Muscle of back (tissue), 11 donors: Measurements from ENCODE around the gene TLX2. TPM values are rescaled to one million over a fixed set of nuclear protein-coding genes. Genes with fewer than 3 reads are reported as not detected.
"Not testable (repeated sequence)": the region's sequence is repeated elsewhere in the genome, so short reads cannot be mapped to it uniquely, and the experiment has no call there.

Experiments used
- DNase-seq, 3 donors: peaks; one replicate each; pipeline versions ENCODE4 v3.0.0 to v3.0.0-alpha.2; 2013
- polyA plus RNA-seq, 10 donors: library from polyadenylated mRNA; unstranded; fragments of 120-200 nt; gene quantifications; one replicate each; pipeline ENCODE4 v1.2.1, GENCODE V29; 2013; ENCODE audit not compliant: insufficient read length in 10 of 10

The TLX2 gene
- polyA plus RNA-seq, 10 donors = 0.08 to 0.14 TPM; not detected in 8

GRCh38 chr2:74553892-74554819, 39.9 kb downstream of the TLX2 start, which contains the start of the genes DOK1 and LOXL3:
Gene DOK1 (plus strand): TSS chr2:74554720. CDS start chr2:74554755, 35 bp downstream.
Gene LOXL3 (minus strand): TSS chr2:74553942. CDS start chr2:74552634, 1,308 bp downstream.
- peak; percentile 86 to 95 (median 89) for DNase-seq

DNA sequence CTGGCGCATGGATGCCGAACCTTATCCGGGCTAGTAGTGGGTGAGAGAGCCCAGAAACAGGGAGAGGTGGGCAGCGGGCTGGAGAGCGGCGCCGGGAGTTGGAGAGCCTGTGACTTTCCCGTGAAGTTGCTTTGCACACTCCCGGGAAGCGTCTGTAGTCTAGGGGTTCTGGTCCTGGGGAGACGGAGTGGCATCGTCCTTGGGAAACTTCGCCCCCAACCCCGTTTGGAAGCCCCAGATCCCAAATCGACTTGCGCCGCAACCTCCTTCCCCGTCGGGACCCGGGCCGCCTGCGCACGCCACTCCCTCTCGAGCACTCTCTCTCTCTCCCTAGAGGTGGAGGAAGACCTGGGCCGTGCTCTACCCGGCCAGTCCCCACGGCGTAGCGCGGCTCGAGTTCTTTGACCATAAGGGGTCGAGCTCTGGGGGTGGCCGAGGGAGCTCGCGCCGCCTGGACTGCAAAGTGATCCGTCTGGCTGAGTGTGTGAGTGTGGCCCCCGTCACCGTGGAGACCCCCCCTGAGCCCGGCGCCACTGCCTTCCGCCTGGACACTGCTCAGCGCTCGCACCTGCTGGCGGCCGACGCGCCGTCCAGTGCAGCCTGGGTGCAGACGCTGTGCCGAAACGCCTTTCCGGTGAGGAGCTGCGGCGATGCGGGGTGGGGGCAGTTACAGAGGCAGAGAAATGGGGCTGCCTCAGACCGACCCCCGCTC, 40.7 kb downstream of the TLX2 start:
- no peak for DNase-seq

GRCh38 chr2:74555610-74556103, 41.4 kb downstream of the TLX2 start:
- no peak for DNase-seq

- no peak for DNase-seq
These were observed 41.9 kb downstream of the TLX2 start for GRCh38 chr2:74556159-74556558.

- DNase-seq = no peak
These were observed 42.7 kb downstream of the TLX2 start for GRCh38 chr2:74556831-74557370.

GRCh38 chr2:74558284-74559230, 44.3 kb downstream of the TLX2 start:
- DNase-seq = no peak

DNA sequence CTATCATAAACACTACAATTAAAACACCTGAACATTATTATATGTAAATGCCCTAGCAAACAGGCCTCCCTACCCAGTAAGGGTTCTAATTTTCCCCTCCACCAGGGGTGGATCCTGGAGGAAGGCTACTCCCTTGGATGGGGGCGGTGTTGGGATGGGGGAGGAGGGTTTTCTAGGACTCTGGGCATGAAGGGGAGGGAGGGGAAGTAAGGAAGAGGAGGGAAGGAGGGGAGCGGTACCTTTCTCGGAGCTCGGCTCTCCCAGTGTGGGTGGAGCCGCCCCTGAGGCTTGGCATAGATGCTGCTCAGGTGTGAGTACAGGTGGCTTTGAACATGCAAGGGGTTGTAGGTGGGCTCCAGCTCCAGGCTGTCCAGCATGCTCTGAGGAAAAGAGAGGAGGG, 45.7 kb downstream of the TLX2 start:
- DNase-seq = no peak

- no peak for DNase-seq
These were observed 46.3 kb downstream of the TLX2 start for GRCh38 chr2:74560591-74560990.

DNA sequence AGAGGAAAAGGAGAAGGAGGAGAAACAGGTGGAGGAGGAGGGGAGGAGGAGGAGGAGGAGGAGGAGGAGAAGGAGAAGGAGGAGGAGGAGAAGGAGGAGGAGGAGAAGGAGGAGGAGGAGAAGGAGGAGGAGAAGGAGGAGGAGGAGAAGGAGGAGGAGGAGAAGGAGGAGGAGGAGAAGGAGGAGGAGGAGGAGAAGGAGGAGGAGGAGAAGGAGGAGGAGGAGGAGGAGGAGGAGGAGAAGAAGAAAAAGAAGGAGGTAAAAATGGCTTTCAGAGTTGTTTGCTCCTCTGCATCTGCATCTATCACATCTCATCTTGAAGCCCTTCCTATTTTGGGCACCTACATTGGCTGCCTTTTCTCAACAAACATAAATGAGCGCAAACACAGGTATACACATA, 46.8 kb downstream of the TLX2 start:
- DNase-seq = not testable (repeated sequence)

GRCh38 chr2:74562126-74562775, 48.0 kb downstream of the TLX2 start:
- no peak for DNase-seq

DNA sequence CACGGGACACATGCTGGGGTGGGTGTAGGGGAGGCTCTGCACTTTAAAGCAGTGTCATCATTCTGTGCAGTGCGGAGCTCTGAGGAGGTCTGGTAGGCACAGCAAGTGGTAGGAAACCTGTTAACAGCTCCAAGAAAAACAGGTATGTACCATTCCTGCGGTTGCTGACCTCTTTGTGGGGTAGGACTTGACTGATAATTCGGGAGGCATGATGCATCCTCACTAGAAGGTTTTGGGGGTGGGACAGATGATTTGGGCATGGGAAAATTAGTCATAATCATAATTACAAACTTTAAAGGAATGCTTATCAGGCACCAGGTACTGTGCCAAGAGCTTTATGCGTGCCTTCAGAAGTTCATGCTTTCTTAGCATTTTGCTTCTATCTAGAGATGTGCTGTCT, 50.0 kb downstream of the TLX2 start:
- DNase-seq = no peak

GRCh38 chr2:74566076-74566753, 52.0 kb downstream of the TLX2 start:
- no peak for DNase-seq

DNA sequence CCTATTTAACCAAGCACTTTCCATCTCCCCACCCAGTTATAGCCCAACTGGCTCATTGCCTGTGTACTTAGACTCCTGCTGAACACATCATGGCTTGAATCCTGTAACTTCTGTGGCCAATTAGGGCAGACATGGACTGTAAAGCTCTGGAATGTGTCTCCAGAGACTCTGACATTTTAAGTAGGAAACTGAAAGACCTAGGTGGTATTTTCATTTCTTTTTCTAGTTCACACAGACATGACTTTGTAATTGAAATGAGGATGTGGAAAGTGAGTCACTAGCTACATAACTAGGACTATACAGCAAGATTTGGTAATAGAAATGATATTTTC, 52.5 kb downstream of the TLX2 start:
- peak in 1 of 3 donors; percentile 95 for DNase-seq

Other genes starting within 250 kb of the TLX2 start
- 1 to 10 TPM; 1.4 to 3.9 (median 2.2) TPM for gene SLC4A5, start 171.0 kb upstream of the TLX2 start, polyA plus RNA-seq
- gene DCTN1, start 134.1 kb upstream of the TLX2 start, polyA plus RNA-seq = 100 to 1,000 TPM in 4 of 10 donors, 10 to 100 TPM in 6; 84.0 to 108 (median 97.6) TPM
- gene C2orf81, start 92.8 kb upstream of the TLX2 start, polyA plus RNA-seq = 1 to 10 TPM; 1.7 to 3.2 (median 2.4) TPM
- gene WDR54, start 92.7 kb upstream of the TLX2 start, polyA plus RNA-seq = 10 to 100 TPM in 5 of 10 donors, 1 to 10 TPM in 5; 7.8 to 17.2 (median 9.9) TPM
- 10 to 100 TPM; 35.1 to 64.2 (median 43.2) TPM for gene RTKN, start 72.5 kb upstream of the TLX2 start, polyA plus RNA-seq
- gene INO80B, start 59.4 kb upstream of the TLX2 start, polyA plus RNA-seq = 10 to 100 TPM; 15.4 to 24.6 (median 18.0) TPM
- gene WBP1, start 56.0 kb upstream of the TLX2 start, polyA plus RNA-seq = 10 to 100 TPM; 46.2 to 59.2 (median 53.5) TPM
- gene MOGS, start 49.1 kb upstream of the TLX2 start, polyA plus RNA-seq = 10 to 100 TPM; 22.2 to 40.7 (median 32.6) TPM
- 10 to 100 TPM; 33.2 to 83.6 (median 56.9) TPM for gene MRPL53, start 41.8 kb upstream of the TLX2 start, polyA plus RNA-seq
- 10 to 100 TPM in 3 of 10 donors, 1 to 10 TPM in 7; 4.8 to 11.4 (median 7.1) TPM for gene CCDC142, start 31.5 kb upstream of the TLX2 start, polyA plus RNA-seq
- gene TTC31, start 31.4 kb upstream of the TLX2 start, polyA plus RNA-seq = 10 to 100 TPM; 15.1 to 21.6 (median 18.0) TPM
- gene LBX2, start 14.8 kb upstream of the TLX2 start, polyA plus RNA-seq = 1 to 10 TPM in 5 of 10 donors, under 1 TPM in 5; 0.52 to 1.6 (median 0.94) TPM
- 10 to 100 TPM; 10.3 to 16.0 (median 12.5) TPM for gene PCGF1, start 6.8 kb upstream of the TLX2 start, polyA plus RNA-seq
- under 1 TPM in 5 of 10 donors, not detected in 5; 0.13 to 0.33 (median 0.16) TPM for gene DQX1, start 11.8 kb downstream of the TLX2 start, polyA plus RNA-seq
- 10 to 100 TPM; 52.6 to 85.2 (median 63.4) TPM for gene AUP1, start 15.3 kb downstream of the TLX2 start, polyA plus RNA-seq
- 10 to 100 TPM; 22.5 to 32.7 (median 26.9) TPM for gene HTRA2, start 15.5 kb downstream of the TLX2 start, polyA plus RNA-seq
- 1 to 10 TPM; 6.4 to 9.8 (median 7.6) TPM for gene LOXL3, start 39.5 kb downstream of the TLX2 start, polyA plus RNA-seq
- gene DOK1, start 40.3 kb downstream of the TLX2 start, polyA plus RNA-seq = 1 to 10 TPM; 5.3 to 8.4 (median 6.4) TPM
- under 1 TPM; 0.21 to 0.51 (median 0.28) TPM for gene M1AP, start 133.9 kb downstream of the TLX2 start, polyA plus RNA-seq
- gene SEMA4F, start 139.8 kb downstream of the TLX2 start, polyA plus RNA-seq = 1 to 10 TPM; 2.4 to 5.6 (median 3.1) TPM